ENCODE data around the gene EML4.

EML4 gene

GRCh38 chr2:42135381-42136312 is 33.5 kb upstream of the EML4 start:
- Histone ChIP-seq H3K4me2 (ENCODE audit: insufficient read depth, low read length) (no peak overlapping the region), H3K9me3 (ENCODE audit: insufficient read depth, low read length, severe bottlenecking) (no peaks in the 10 kb centered on the region), H3K4me1 (ENCODE audit: insufficient read depth, low read length) (peaks cover 43% of the 10 kb centered on the region), H2AFZ (ENCODE audit: low read depth, low read length) (no peak overlapping the region), H3K4me3 (ENCODE audit: low read depth in 1 of 2, low read length in 2 of 2) (no peak overlapping the region), H3K27ac (ENCODE audit: low read length) (no peak overlapping the region), H3K9ac (ENCODE audit: low read depth, low read length) (no peak overlapping the region), H3K36me3 (ENCODE audit: insufficient read depth, low read length) (no peaks in the 10 kb centered on the region), H3K27me3 (ENCODE audit: insufficient read depth, low read length, poor library complexity) (no peaks in the 10 kb centered on the region), H4K20me1 (ENCODE audit: insufficient read depth, low read length) (no peaks in the 10 kb centered on the region), H3K79me2 (ENCODE audit: insufficient read depth, low read length) (no peaks in the 10 kb centered on the region)
- DNase-seq, result no peak
- ATAC-seq (ENCODE audit: insufficient read depth, low read depth), result no peak
- TF ChIP-seq CTCF (IDR thresholded peaks at IDR 0.05; ENCODE audit: borderline replicate concordance, extremely low read depth, low read length, poor library complexity, severe bottlenecking) (no peak), EZH2 (IDR thresholded peaks at IDR 0.05; ENCODE audit: borderline replicate concordance, low read depth, low read length, severe bottlenecking) (no peak)

- TF ChIP-seq CTCF (IDR thresholded peaks at IDR 0.05; ENCODE audit: borderline replicate concordance, extremely low read depth, low read length, poor library complexity, severe bottlenecking) (no peak), EZH2 (IDR thresholded peaks at IDR 0.05; ENCODE audit: borderline replicate concordance, low read depth, low read length, severe bottlenecking) (no peak)
- ATAC-seq (ENCODE audit: insufficient read depth, low read depth), result no peak
- Histone ChIP-seq H2AFZ (ENCODE audit: low read depth, low read length) (no peak overlapping the region), H3K27ac (ENCODE audit: low read length) (no peak overlapping the region), H4K20me1 (ENCODE audit: insufficient read depth, low read length) (no peaks in the 10 kb centered on the region), H3K36me3 (ENCODE audit: insufficient read depth, low read length) (no peaks in the 10 kb centered on the region), H3K4me1 (ENCODE audit: insufficient read depth, low read length) (peaks cover 46% of the 10 kb centered on the region), H3K4me3 (ENCODE audit: low read depth in 1 of 2, low read length in 2 of 2) (no peak overlapping the region), H3K9me3 (ENCODE audit: insufficient read depth, low read length, severe bottlenecking) (no peaks in the 10 kb centered on the region), H3K79me2 (ENCODE audit: insufficient read depth, low read length) (no peaks in the 10 kb centered on the region), H3K9ac (ENCODE audit: low read depth, low read length) (no peak overlapping the region), H3K27me3 (ENCODE audit: insufficient read depth, low read length, poor library complexity) (no peaks in the 10 kb centered on the region), H3K4me2 (ENCODE audit: insufficient read depth, low read length) (no peak overlapping the region)
- no peak for DNase-seq
These were observed 32.4 kb upstream of the EML4 start for GRCh38 chr2:42136782-42137124.

- peak overlapping the region; percentile 34; the same call in 1 of the 2 replicates for H2AFZ ChIP-seq (ENCODE audit: low read depth, low read length)
- ATAC-seq (ENCODE audit: insufficient read depth, low read depth), result no peak
- no peak for DNase-seq
- no peaks in the 10 kb centered on the region for H3K9me3 ChIP-seq (ENCODE audit: insufficient read depth, low read length, severe bottlenecking)
- H3K36me3 ChIP-seq (ENCODE audit: insufficient read depth, low read length), result no peaks in the 10 kb centered on the region
- no peaks in the 10 kb centered on the region for H4K20me1 ChIP-seq (ENCODE audit: insufficient read depth, low read length)
- H3K9ac ChIP-seq (ENCODE audit: low read depth, low read length), result no peak overlapping the region
- H3K4me3 ChIP-seq (ENCODE audit: low read depth in 1 of 2, low read length in 2 of 2), result no peak overlapping the region
- peaks cover 46% of the 10 kb centered on the region for H3K4me1 ChIP-seq (ENCODE audit: insufficient read depth, low read length)
- H3K27me3 ChIP-seq (ENCODE audit: insufficient read depth, low read length, poor library complexity), result no peaks in the 10 kb centered on the region
- H3K27ac ChIP-seq (ENCODE audit: low read length), result no peak overlapping the region
- H3K4me2 ChIP-seq (ENCODE audit: insufficient read depth, low read length), result no peak overlapping the region
- no peaks in the 10 kb centered on the region for H3K79me2 ChIP-seq (ENCODE audit: insufficient read depth, low read length)
- TF ChIP-seq CTCF (IDR thresholded peaks at IDR 0.05; ENCODE audit: borderline replicate concordance, extremely low read depth, low read length, poor library complexity, severe bottlenecking), result no peak
These were observed 31.9 kb upstream of the EML4 start for GRCh38 chr2:42137125-42137841.
